Ureter (tissue), 1 donor: ENCODE data around the gene PRIM2. TPM values are rescaled to one million over a fixed set of nuclear protein-coding genes. Genes with fewer than 3 reads are reported as not detected.
"Not testable (repeated sequence)": the region's sequence is repeated elsewhere in the genome, so short reads cannot be mapped to it uniquely, and the experiment has no call there.

ENCODE experiments used
- DNase-seq: peaks from one replicate; pipeline ENCODE4 v3.0.0-alpha.2; 2020; ENCODE audit warnings: low spot score
- total RNA-seq: library from RNA; stranded (reverse); gene quantifications from one replicate; pipeline ENCODE4 v1.2.4, GENCODE V29; 2023
- donor health status: DM: yes; HTN: yes; CAD: no.

Gene PRIM2
- total RNA-seq, 1 donor from 2014 or later: 17.4 TPM

DNA sequence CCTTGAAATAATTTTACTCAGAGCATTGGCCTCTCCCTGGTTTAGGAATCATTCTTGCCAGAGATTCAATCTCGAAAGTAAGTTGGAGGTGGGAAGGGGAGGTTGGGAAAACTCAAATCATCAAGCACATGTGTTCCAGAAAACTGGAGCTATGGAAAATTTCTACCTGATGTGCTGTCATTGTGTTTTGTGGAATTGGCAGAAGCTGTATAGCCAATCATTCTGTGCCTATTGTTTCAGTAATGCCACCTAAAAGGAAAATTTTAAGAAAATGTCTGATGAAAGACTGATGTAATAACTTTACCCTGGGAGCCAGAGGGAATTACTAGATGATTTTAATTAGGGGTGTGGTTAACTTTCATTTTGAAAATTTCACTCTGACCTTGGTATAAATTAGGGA lies 187.8 kb downstream of the PRIM2 start:
- not testable (repeated sequence) for DNase-seq

DNA sequence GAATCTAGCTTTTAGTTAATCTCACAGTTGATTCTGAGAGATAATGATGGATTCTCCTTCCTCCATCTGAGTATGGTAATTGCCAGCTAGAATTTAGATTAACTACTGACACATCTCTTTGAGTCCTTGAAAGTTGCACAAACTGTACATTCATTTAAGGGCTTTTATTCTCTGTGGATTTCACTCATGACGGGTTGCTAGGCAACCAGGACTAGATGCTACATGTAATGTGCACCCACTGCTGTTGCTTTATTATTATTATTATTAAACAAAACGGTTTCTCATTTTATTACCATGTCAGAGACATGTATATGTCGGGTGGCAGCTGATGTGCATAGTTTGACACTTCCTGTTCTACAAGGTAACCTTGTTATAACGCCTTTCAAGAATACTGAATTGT lies 193.0 kb downstream of the PRIM2 start:
- DNase-seq: not testable (repeated sequence)

DNA sequence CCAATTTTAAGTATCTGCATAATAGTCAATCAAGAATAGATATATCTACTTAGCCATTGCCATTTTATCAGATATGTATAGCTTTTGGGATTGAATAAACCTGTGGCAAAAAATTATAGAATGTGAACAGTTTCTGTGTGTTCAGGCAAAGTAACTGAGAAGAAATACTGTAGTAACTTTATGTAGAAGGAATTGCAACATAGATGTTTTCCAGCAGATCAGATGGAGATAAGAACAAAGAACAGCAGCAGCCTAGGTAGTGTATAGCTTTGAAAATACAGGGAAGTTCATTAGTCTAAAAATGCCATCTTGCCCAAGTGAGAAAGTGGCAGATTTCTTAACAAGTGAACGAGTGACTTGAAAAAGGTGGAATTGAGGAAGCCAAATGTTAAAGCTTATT lies 197.7 kb downstream of the PRIM2 start:
- DNase-seq: not testable (repeated sequence)

DNA sequence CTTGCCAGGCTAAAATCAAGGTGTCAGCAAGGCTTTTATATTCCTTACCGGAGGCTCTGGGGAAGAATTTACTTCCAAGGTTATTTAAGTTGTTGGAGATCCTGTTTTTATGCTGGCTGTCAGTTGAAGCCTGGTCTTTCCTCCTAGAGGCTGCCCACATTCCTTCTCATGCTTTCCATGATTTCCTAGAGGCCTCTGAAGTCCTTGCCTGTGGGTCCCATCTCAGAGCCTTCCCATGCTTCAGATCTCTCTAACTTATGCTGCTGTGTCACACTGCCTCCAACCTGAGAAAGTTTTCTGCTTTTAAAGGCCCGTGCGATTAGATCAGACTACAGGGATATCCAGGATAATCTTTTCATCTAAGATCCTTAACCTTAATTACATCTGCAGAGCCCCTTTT lies 198.4 kb downstream of the PRIM2 start:
- not testable (repeated sequence) for DNase-seq

DNA sequence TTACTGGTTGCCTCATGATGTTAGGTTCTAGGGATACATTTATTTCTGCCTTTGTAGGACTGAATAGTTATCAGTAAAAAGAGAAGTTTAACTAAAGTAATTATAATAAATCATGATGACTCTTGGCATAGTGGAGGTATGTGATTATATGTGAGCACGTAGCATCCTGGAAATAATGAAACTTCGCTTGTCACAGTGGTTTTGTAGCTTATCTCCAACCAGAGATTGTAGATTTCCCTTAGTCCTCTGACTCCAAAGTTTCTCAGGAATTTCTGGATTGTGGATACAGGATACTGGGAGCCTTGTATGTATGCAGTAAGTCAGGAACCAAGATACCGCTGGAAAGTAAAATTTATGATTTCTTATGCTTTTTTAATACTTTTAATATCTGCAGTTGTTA lies 199.3 kb downstream of the PRIM2 start:
- DNase-seq: not testable (repeated sequence)

DNA sequence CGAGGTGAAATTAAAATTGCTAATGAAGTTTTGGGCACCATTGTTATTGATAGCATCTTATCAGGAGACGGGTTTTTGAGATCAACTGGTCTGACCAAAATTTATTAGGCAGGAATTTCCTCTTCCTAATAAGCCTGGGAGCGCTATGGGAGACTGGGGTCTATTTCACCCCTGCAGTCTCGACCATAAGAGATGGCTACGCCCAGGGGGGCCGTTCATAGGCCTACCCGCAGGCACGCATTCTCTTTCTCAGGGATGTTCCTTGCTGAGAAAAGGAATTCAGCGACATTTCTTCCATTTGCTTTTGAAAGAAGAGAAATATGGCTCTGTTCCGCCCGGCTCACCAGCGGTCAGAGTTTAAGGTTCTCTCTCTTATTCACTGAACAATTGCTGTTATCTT lies 201.8 kb downstream of the PRIM2 start:
- DNase-seq: not testable (repeated sequence)

DNA sequence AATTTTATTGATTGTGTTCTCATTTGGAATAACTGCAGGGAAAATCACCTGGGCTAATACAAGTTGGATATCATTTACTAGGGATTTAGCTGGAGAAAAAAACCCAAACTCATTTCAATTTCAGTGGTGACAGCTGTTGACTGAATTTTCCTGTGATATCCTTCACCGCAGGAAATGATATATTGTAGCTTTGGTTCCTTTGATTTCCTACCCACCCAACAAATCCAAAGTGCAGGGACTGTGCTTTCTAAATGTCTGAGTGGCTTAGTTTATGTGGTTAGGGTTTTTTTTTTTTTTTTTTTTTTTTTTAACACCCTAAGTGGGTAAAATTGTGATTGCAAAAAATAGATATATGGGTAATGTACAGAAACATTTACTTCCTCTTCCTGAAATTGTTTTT lies 203.7 kb downstream of the PRIM2 start:
- DNase-seq: not testable (repeated sequence)

DNA sequence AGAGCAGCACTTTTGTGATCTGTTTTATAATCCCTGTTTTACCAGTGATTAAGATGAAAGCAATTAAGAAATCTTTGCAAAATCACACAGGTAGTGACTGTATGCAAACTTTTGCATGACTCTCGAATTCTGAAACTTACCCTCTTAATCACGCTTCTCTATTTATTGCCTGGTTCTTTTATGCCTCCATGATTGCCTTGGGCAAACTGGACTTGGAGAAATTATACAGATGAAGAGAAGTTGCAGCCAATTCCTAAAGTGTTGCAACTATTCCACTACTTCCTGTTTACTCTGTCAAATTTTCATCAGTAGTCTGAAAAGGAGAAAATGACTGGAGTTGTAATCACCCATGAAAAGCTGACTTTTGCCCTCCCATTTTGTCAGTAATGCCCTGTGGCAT lies 205.8 kb downstream of the PRIM2 start:
- DNase-seq: not testable (repeated sequence)

DNA sequence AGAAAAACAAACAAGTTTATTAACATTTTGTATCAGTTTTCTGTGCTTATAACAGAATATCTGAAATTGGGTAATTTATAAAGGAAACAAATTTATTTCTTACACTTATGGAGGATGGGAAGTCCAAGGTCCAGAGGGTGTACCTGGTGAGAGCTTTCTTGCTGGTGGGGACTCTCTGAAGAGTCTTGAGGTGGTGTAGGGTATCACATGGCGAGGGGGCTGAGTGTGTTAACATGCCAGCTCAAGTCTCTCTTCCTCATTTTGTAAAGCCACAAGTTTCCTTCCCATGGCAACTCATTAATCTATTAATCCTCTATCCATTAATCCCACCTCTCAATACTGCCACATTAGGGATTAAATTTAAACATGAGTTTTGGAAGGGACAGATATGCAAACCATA lies 212.3 kb downstream of the PRIM2 start:
- not testable (repeated sequence) for DNase-seq

DNA sequence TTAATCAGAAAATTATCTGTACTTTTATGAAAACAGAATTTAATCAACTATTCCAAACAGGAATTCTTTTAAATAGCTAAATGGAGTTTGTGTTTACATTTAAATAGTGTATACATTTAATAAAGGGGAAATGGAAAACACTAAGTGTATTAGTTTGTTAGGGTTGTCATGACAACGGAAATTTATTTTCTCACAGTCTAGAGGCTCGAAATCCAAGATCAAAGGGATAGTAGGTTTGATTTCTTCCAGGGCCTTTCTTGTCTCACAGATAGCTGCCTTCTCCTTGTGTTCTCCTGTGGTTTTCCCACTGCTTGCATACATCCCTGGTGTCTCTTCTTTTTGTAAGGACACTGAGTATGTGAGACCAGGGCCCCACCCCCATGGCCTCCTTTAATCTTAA lies 215.2 kb downstream of the PRIM2 start:
- not testable (repeated sequence) for DNase-seq

DNA sequence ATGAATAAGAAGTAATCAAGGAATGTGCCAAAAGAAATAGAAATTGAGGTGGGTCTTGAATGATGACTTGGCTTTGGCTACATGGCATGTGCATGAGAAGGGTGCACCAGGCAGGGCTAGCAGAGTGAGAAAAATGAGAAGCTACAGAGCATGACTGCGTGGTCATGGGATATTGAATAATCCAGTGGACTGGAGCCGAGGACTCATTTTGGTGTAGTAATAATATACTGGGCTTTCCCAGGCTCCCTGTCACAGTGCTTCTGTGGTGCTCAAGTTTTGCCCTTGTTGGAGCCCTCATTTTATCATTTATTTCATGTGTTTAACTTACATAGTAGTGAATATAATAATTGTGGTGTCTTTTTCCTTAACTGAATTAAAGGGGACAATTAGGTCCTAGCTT lies 217.7 kb downstream of the PRIM2 start:
- not testable (repeated sequence) for DNase-seq

DNA sequence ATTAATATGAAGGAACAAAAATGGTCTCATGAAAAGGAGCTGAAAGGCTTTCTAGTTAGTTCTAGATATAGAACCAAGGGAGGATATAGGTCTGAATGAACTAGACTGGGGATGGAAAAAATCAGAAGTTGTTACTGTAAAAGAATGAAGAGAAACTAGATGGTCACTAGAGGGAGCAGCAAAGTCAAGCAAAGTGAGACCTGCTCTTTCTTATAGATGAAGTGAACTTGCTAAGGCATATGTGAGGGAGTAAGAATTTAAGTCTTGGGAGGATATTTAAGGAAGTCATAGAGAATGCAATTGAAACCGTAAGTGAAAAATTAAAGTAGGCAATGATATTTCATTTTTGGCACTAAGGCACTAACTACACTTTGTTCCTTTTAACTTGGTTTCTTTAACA lies 218.6 kb downstream of the PRIM2 start:
- not testable (repeated sequence) for DNase-seq

DNA sequence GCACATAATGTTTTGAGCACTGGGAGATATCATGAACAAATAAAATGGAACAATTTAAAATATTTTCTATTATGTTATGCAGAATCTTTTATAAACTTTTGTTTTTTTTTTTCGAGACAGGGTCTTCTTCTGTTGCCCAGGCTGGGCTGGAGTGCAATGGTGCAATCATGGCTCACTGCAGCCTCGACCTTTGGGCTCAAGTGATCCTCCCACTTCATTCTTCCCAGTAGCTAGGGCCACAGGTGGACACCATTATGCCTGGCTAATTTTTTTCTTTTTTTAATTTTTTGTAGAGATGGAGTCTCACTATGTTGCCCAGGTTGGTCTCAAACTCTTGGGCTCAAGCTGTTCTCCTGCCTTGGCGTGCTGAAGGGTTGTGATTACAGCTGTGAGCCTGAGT lies 220.5 kb downstream of the PRIM2 start:
- DNase-seq: not testable (repeated sequence)

DNA sequence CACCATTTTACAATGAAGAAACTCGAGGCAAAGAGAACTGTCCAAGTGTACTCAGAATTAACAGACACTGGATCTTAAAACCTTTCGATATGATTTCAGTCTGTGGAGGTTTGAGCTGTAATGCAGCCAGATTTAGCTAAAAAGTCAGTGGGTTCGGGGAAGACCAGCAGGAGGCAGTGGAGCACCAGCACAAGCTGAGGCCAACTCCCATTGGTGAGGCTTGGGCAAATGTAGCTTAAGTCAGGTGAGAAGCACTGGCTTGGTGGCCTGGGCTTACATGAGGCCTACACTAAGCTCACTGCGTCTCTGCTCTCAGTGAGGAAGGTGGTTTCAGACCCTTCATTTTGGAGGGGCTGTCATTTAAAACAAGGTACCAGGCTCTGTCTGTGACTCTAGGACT lies 234.5 kb downstream of the PRIM2 start:
- not testable (repeated sequence) for DNase-seq

DNA sequence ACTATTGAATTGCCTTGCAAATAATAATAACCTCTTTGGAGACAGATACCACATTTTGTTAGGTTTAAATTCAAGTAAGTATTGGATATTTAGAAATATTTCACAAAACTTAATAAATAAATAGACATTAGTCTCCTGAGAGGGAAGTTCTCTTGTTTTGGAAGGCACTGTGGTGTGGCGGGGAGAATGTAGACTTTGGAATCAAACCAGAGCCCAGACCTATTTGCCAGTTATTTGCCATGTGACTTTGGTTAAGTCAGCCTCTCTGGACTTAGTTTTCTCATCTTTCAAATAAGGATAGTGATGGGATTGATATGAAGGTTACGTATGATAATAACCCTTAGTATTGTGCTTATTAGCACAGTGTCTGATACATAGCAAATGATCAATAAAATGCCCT lies 240.4 kb downstream of the PRIM2 start:
- DNase-seq: not testable (repeated sequence)

DNA sequence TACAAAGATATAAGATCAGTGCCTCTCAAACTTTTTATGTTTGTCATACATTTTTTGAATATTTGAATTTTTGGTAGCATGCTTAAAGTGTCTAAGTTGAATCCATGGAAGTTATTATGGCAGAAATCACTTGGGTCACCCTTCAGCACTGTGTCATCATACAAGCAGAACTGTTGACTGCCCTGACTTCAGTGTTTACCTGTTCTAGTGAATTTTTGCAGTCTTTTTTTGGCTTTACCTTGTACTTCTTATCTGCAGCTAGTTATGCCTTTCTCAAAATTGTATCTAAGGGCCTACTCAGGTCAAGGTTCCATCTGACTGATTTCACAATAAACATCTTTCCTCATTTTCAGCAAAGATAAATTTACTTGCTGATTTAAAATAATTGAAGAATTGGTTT lies 241.7 kb downstream of the PRIM2 start:
- not testable (repeated sequence) for DNase-seq

DNA sequence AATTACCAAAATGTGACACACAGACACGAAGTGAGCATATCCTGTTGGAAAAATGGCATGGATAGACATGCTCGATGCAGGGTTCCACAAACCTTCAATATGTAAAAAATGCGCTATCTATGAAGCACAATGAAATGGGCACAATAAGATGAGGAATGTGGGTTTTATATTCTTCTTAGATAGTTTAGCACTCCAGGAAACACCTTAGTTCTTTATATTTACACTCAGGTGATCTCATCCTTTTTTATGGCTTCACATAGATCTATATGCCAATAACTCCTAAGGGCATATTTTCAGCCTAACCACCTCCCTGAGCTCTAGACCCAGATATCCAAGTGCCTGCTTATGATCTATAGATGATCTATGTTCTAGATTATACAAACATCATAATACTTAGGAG lies 244.8 kb downstream of the PRIM2 start:
- not testable (repeated sequence) for DNase-seq

DNA sequence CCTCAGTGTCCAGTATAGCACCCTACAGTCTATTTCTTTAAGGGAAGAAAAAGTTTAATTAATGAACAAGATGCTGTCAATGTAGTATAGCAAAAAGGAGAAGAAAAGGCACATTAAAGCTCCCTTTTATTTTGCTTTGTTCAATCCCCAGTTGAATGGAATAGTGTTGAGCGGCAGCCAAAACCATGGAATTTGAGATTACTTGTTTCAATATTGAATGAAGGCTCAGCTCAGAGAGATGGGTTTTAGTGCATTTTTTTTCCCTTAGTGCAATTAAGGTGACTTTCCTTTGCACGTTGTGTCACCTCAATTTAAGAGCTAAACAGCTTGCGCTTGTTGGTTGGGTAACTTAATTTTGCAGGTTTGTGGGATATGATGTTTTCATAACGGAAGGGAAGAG lies 254.7 kb downstream of the PRIM2 start:
- DNase-seq: not testable (repeated sequence)

DNA sequence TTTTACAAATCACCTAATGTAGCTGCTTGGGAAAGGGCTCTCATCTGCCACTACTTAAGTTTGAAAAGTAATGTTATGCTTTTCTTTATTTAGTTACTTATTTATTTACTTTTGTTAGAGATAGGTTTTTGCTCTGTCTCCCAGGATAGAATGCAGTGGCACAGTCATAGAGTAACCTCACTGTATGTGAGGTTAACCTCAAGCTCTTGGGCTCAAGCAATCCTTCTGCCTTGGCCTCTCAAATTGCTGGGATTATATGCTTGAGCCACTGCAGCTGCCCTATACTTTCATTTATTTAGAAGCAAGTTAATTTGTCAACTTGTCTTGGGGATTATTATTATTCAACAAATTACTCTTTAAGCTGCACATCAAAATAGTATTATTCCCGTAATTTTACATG lies 255.4 kb downstream of the PRIM2 start:
- DNase-seq: not testable (repeated sequence)

DNA sequence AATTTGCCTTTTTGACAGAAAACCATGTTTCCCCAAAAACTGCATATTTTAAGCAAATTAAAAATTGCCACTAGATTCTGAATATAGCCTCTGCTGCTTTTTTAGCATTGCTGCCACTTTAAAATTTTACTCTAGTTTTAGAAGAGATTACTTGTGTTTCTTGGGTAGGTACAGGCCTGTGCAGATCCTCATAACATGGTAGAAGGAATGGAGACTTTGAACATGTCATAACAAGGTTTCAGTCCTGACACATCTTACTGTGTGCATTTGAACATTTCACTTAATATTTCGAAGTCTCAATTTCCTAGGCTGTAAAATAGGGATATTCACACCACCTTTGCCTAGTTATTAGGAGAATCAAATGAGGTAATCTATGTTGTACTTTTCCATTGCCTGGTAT lies 259.6 kb downstream of the PRIM2 start:
- not testable (repeated sequence) for DNase-seq

DNA sequence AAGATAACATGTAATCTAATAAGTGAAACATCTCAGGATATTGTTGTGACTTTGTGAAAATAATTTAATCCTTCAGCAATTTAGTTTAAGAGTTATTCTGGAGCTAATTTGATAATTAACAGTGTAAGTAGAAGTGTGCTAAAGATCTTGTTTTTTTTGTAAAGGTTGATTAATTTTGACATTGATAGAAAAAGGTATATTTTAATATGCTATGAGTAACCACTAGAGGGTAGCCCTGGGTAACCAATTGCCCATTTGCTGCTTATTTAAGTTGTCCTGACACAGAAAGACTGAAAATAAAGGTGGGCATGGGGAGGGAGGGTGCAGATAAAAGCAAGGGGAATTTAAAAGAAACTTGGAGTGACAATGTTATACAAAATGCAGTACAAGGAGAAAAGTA lies 262.1 kb downstream of the PRIM2 start:
- DNase-seq: not testable (repeated sequence)

DNA sequence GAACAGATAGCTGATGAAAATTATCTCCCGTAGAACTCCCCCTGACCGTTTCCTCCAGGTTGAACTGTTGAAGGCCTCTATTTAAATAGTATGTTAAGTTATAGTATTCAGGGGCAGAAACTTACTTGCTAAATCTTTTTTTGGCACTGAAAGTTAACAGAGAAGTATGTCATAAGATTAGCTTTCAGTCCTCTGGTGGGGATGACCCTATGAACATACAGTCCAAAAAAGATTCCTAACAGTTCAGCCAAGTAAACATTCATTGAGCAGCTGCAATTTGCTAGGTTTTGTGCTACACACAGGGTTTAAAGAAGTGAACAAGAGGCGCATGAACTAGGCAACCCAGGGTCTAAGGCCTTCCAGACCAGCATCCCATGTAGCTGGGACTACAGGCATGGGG lies 264.2 kb downstream of the PRIM2 start:
- not testable (repeated sequence) for DNase-seq

DNA sequence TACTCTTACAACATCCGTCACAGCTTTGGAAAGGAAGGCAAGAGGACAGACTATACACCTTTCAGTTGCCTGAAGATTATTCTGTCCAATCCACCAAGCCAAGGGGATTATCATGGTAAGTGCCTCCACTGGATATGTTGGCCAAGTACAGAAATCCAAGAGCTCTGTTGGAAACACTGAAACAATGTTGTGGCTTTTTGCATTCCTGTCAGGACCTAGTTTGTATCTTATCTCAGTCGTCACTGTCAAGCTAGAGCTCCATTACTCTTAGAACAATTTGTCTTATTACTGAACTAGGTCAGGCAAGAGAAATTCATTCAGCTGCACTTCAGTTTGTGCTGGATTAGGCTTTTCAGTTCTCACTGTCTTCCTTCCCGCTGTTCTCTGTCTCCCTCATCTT lies 283.7 kb downstream of the PRIM2 start:
- not testable (repeated sequence) for DNase-seq

DNA sequence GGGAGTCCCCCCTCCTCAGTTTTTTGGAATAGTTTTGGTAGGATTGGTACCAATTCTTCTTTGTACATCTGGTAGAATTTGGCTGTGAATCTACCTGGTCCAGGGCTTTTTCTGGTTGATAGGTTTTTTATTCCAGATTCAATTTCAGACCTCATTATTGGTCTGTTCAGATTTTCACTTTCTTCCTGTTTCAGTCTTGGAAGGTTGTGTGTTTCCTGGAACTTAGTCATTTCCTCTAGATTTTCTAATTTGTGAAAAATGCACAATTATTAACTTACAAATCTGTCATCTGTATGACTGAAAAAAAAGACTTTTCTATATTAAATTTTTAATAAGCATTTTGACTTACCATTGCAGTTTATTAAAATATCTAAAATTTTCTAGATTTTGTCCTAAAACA lies 287.9 kb downstream of the PRIM2 start:
- DNase-seq: not testable (repeated sequence)

DNA sequence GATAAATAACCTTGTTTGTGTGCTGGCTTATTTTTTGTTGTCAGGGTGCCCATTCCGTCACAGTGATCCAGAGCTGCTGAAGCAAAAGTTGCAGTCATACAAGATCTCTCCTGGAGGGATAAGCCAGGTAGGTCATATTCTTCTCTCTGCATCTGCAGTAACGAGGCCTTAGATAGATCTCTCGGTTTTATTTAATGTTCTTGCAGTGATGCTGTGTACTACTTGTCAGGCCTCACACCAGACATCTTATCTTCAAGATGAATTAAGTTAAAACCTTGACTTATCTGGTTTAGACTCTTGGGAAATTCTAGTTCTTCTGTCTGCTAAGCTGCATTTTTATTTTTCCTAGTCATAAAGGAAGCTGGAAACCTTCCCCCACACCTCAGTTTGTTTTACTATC lies 288.9 kb downstream of the PRIM2 start:
- DNase-seq: not testable (repeated sequence)
